HG02970 (cell line): Measurements from ENCODE around the gene DNAJC30.
"Not testable (repeated sequence)": the region's sequence is repeated elsewhere in the genome, so short reads cannot be mapped to it uniquely, and the experiment has no call there.

Experiments used
- ATAC-seq: cut with Tn5 transposase; IDR thresholded peaks from one replicate; pipeline ENCODE4 v1.9.1; 2021; ENCODE audit warnings: mild to moderate bottlenecking, moderate library complexity, moderate number of reproducible peaks; ENCODE audit not compliant: unreplicated experiment, low FRiP score

Gene DNAJC30

DNA sequence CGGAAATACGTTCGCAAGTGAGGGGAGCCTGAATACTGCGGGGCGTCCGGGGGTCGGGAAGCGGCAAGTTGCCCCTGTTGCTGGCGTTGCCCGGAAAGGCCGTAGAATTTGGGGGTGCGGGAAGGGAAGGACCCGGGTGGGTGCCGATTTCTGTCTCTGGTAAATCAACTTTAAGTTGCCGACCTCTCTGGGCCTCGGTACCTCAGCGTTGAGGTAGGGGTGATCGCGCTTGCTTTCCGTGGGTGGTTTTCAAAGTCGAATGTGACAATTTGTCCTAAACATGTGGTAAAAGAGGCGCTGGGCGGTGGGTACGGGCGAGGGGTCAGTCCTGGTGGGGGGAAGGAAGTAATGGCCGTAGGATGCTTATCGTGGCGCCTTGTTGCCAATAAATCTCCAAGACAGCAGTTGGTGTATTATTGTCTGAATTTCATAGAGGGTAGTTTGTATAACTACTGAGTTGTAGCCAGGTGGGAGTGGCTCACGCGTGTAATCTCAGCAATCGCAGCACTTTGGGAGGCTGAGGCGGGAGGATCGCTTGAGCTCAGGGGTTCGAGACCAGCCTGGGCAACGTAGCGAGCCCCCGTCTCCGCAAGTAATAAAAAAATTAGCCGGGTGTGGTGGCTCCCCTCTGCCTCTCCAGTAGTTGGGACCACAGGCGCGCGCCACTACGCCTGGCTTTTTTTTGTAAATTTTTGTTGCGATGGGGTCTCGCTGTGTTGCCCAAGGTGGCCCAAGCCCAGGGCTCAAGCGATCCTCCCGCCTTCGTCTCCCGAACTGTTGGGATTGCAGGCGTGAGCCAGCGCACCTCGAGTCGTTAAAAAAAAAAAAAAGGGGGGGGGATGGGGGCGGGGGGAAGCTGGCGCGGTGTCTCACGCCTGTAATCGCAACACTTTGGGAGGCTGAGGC is 788 bp upstream of the DNAJC30 start:
- ATAC-seq: no peak

DNA sequence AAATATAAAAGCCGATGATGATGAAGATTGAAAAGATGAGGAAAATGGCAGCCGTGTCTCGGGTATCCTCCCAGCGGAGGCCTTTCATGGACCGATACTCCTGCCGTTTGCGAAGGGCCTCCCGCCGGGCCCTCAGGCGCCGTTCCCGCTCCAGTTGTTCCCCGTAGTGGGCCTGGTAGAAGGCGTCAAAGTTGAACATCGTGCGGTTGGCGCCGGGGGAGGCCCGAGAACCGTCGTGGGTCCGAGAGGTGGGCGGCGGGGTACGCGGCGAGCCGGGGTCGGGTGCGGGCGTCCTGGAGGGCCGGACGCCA is 553 bp downstream of the DNAJC30 start:
- ATAC-seq: no peak

DNA sequence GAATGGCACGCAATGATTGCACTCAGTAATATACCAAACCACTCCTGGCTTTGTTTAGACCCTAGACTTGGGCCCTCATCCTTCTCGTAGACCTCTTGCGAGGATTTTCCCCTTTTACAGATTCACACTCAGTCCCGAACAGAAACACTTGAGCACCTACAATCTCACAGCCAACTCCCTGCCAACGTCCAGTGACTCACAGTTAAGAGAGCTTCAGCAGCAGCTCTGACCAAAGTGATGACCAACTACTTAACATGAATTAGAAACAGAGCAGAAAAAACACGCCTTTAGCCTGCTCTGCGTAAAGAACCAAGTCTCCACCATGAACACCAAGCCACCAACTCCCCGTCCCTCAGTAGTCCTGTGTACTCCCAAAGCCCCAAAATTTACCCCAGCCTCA is 2.2 kb downstream of the DNAJC30 start:
- no peak for ATAC-seq

- no peak for ATAC-seq
Observed at GRCh38 chr7:73680501-73680900, 2.8 kb downstream of the DNAJC30 start.

GRCh38 chr7:73679709-73680108 is 3.5 kb downstream of the DNAJC30 start:
- ATAC-seq: no peak

DNA sequence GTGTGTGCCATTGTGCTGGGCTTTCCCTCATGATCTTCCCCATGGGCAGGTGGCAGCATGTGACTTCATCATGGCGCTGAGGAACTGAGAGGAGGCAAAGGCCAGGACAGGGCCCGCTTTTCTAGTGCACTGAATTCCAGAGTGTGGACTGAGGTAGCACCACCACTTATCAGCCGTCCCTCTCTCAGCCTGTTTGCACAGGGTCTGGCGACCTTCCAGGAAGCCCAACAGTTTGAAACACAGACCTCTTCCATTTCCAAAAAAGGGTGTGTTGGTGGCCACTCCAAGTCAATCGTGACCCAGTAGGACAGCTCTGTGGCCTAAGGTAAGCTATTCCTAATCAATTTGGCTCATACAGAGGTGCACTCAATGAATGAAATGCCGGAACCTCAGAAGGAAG is 4.4 kb downstream of the DNAJC30 start:
- no peak for ATAC-seq

- not testable (repeated sequence) for ATAC-seq
Observed at GRCh38 chr7:73676062-73676461, 7.2 kb downstream of the DNAJC30 start.

GRCh38 chr7:73674468-73675124 is 8.7 kb downstream of the DNAJC30 start:
- ATAC-seq: no peak

- ATAC-seq: no peak
Observed at GRCh38 chr7:73671857-73672445, 11.3 kb downstream of the DNAJC30 start.

- ATAC-seq: no peak
Observed at GRCh38 chr7:73671322-73671661, 12.0 kb downstream of the DNAJC30 start.

DNA sequence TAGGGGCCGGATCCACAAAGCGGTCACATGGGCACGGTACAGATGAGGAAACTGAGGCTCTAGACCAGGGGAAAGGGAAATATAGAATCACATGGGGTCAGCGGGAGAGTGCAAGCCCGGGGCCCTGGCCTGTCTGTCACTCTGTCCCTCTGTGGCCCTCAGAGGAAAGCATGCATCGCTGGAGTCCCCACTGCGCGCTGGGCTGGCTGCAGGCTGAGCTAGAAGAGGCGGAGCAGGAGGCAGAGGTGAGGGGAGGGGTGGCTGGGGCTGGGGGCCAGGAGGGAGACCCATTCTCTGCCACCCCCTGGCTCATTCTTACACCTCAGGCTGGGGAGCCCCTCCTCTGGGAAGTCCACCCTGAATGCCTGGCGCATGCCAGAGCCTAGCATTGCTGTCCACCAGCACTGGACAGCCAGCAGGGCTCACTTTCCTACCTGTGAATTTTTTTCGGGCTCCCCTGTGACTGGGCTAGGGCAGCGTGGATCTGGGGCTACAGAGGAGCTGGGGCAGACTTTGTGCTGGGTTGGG is 13.3 kb downstream of the DNAJC30 start:
- ATAC-seq: no peak

DNA sequence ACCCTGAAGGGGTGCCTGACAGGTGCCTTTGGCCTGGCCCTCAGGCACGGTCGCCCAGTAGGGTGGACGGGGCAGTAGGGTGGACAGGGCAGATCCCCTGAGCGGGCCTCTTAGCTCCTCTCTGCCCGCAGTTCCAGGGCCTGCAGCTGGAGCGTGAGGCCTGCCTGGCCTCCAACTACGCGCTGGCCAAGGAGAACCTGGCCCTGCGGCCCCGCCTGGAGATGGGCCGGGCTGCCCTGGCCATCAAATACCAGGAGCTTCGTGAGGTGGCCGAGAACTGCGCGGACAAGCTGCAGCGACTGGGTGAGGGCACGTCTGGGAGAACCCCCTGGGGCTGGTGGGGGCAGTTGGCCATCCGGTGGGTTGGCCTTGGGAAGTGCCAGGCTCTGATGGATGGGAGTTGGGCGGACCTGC is 14.0 kb downstream of the DNAJC30 start:
- no peak for ATAC-seq

GRCh38 chr7:73668886-73669230 is 14.4 kb downstream of the DNAJC30 start:
- no peak for ATAC-seq

- ATAC-seq: no peak
Observed at GRCh38 chr7:73668103-73668885, 15.0 kb downstream of the DNAJC30 start.

DNA sequence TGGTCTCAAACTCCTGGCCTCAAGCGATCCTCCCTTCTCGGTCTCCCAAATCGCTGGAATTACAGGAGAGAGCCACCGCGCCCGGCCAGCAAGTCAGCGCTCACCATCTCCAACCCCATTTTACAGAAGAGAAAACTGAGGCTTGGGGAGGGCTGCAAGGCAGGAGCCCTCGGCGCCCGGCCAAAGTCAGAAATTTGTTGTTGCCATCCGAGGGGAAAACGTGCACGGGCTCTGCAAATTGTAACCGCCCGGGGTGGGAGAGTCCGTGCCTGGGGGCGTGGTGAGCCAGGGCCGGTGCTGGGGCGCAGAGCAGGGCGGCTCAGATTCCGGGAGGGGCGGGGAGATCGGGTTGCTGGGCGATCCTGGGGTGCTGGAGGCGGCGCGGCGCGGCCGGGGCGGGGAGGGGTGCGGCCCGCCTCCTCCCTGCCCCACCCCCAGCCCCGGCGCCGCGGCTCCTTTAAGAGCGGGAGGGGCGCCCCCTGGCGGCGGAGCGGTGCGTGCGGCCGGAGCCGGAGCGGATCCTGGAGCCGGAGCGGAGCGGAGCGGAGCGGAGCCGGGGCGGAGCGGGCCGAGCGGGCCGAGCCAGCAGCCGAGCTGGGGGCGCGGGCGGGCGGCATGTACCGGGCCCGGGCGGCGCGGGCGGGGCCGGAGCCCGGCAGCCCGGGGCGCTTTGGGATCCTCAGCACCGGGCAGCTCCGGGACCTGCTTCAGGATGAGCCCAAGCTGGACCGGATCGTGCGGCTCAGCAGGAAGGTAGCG is 15.7 kb downstream of the DNAJC30 start, which contains the start of gene VPS37D:
TSS of gene VPS37D (plus strand) at position 488 of the 759 bp plus-strand sequence. CDS start at position 616, 128 bp downstream.
- ATAC-seq: peak; percentile 80

DNA sequence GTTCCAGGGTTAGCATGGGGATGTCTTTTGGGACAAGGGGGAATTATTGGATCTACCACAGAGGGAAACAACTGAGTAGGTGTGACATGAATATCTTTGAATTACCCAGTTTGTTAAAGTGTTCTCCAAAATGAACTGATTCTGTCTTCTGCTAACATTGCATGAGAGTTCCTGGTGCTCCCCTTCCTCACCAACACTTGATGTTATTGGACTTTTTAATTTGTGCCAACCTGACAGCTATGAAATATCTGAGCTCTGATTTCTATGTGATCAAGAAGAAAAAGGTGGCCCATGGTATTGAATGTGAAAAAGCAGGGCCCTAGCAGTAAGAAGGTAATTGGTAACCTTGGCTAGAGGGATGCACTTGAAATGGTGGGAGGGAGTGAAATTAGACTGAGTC is 20.2 kb downstream of the DNAJC30 start:
- ATAC-seq: no peak

DNA sequence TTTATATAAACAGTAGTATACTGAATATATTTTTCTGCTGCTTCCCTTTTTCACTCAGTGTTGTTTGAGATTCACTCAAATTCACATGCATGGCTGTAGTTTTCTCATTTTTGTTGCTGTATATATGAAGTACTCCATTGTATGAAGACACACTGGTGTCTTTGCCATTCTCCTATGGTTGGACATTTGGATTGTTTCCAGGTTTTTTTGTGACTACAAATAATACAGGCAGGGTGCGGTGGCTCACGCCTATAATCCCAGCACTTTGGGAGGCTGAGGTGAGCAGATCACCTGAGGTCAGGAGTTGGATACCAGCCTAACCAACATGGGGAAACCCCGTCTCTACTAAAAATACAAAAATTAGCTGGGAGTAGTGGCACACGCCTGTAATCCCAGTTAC is 22.7 kb downstream of the DNAJC30 start:
- not testable (repeated sequence) for ATAC-seq

DNA sequence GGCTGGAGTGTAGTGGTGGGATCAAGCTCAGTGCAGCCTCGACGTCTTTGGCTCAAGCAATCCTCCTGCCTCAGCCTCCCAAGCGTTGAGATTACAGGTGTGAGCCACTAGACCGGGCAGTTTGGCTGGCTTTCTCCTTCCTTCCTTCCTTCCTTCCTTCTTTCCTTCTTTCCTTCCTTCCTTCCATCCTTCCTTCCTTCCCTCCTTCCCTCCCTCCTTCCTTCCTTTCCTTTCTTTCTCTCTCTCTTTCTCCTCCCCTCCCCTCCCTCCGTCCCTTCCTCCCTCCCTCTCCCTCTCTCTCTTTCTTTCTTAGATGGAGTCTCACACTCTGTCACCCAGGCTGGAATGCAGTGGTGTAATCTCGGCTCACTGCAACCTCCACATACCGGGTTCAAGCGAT is 23.3 kb downstream of the DNAJC30 start:
- no peak for ATAC-seq

GRCh38 chr7:73655309-73655708 is 27.9 kb downstream of the DNAJC30 start:
- ATAC-seq: not testable (repeated sequence)

DNA sequence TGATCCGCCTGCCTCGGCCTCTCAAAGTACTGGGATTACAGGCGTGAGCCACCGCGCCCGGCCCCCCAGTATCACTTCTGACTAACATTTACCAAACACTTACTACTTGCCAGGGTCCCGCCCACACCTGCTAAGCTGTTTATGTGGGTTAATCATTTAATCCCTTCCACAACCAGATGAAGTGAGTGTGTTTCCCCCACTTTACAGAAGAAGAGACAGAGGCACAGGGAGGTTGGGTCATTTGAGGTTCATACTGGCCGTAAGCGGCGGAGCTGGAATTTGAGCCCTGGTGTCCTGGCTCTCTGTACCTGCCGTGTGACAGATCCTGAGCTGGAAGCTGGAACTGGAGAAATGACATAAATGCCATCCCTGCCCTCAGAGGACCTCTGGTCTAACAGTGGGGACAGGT is 30.7 kb downstream of the DNAJC30 start:
- ATAC-seq: no peak
